ENCODE results near the gene GARIN5A. TPM values are rescaled to one million over a fixed set of nuclear protein-coding genes. Genes with fewer than 3 reads are reported as not detected.

GARIN5A gene
- total RNA-seq, 1 experiment from 2014 or later, result 8.2 TPM

- TF ChIP-seq PRDM15 (CRISPR knock-in tag; IDR thresholded peaks at IDR 0.05) (no peak), GRHL2 (CRISPR knock-in tag; IDR thresholded peaks at IDR 0.05; ENCODE audit: insufficient replicate concordance, severe bottlenecking) (no peak), SMAD3 (CRISPR knock-in tag; IDR thresholded peaks at IDR 0.05; ENCODE audit: borderline replicate concordance) (no peak), ZNF219 (CRISPR knock-in tag; IDR thresholded peaks at IDR 0.05; ENCODE audit: borderline replicate concordance) (no peak), ZNF232 (CRISPR knock-in tag; IDR thresholded peaks at IDR 0.05) (no peak), ZNF416 (CRISPR knock-in tag; IDR thresholded peaks at IDR 0.05) (no peak), ZNF263 (CRISPR knock-in tag; IDR thresholded peaks at IDR 0.05; ENCODE audit: low read depth) (no peak), CDX4 (CRISPR knock-in tag; IDR thresholded peaks at IDR 0.05; ENCODE audit: borderline replicate concordance) (no peak), JAZF1 (CRISPR knock-in tag; IDR thresholded peaks at IDR 0.05) (no peak), ESRRA (CRISPR knock-in tag; IDR thresholded peaks at IDR 0.05; ENCODE audit: borderline replicate concordance) (no peak), ZBTB21 (CRISPR knock-in tag; IDR thresholded peaks at IDR 0.05; ENCODE audit: borderline replicate concordance) (no peak), OVOL2 (CRISPR knock-in tag; IDR thresholded peaks at IDR 0.05; ENCODE audit: borderline replicate concordance) (no peak), USF2 (CRISPR knock-in tag; IDR thresholded peaks at IDR 0.05) (no peak)
These were observed 59.3 kb downstream of the GARIN5A start (continued) for GRCh38 chr19:50417111-50418081.

Other genes with a start within 250 kb of the GARIN5A start
- 8.5 to 10.1 TPM (median 10.0 TPM) in 3 replicates for gene KCNC3, start 147.5 kb downstream of the GARIN5A start, total RNA-seq (2021)
- 2.4 to 3.1 TPM (median 2.7 TPM) in 3 replicates for gene NAPSA, start 111.2 kb downstream of the GARIN5A start, total RNA-seq (2021)
- 40.5 to 45.8 TPM (median 41.0 TPM) in 3 replicates for gene NR1H2, start 100.4 kb downstream of the GARIN5A start, total RNA-seq (2021)
- 163 to 179 TPM (median 178 TPM) in 3 replicates for gene POLD1, start 92.5 kb downstream of the GARIN5A start, total RNA-seq (2021)
- gene SPIB, start 57.9 kb downstream of the GARIN5A start, total RNA-seq (2021), result 3.1 to 4.7 TPM (median 3.7 TPM) in 3 replicates
- 2.6 to 5.4 TPM (median 5.0 TPM) in 3 replicates for gene MYBPC2, start 44.0 kb downstream of the GARIN5A start, total RNA-seq (2021)
- gene EMC10, start 341 bp downstream of the GARIN5A start, total RNA-seq (2021), result 114 to 120 TPM (median 114 TPM) in 3 replicates
- gene JOSD2, start 34.3 kb upstream of the GARIN5A start, total RNA-seq (2021), result 4.0 to 4.3 TPM (median 4.0 TPM) in 3 replicates
- gene ASPDH, start 37.1 kb upstream of the GARIN5A start, total RNA-seq (2021), result not detected in 3 replicates
- gene LRRC4B, start 91.6 kb upstream of the GARIN5A start, total RNA-seq (2021), result 10.0 to 11.0 TPM (median 10.9 TPM) in 3 replicates
- gene SYT3, start 163.0 kb upstream of the GARIN5A start, total RNA-seq (2021), result 14.6 to 21.7 TPM (median 20.1 TPM) in 3 replicates
- 22.4 to 24.5 TPM (median 22.9 TPM) in 3 replicates for gene C19orf81, start 172.6 kb upstream of the GARIN5A start, total RNA-seq (2021)
- gene SHANK1, start 243.0 kb upstream of the GARIN5A start, total RNA-seq (2021), result 3.9 to 8.7 TPM (median 5.0 TPM) in 3 replicates
- gene CLEC11A, start 246.5 kb upstream of the GARIN5A start, total RNA-seq (2021), result 7.6 to 9.5 TPM (median 8.2 TPM) in 3 replicates

Data from WTC11 (cell line).